Testis (tissue), 3 donors: ENCODE results near the gene GAPDH. TPM values are rescaled to one million over a fixed set of nuclear protein-coding genes. Genes with fewer than 3 reads are reported as not detected.

Experiments
- DNase-seq: peaks from one replicate; pipeline ENCODE4 v3.0.0-alpha.2; 2019
- H3K27ac ChIP-seq, 2 donors: fragments of 200-600 bp; sonication (generic); one replicate each; pipeline ENCODE4 v1.5.1; 2019
- H3K27me3 ChIP-seq: fragments of 200-600 bp; sonication (generic); one replicate; pipeline ENCODE4 v1.5.1; 2019
- H3K36me3 ChIP-seq: fragments of 200-600 bp; sonication (generic); one replicate; pipeline ENCODE4 v1.5.1; 2017; ENCODE audit warnings: low read depth; ENCODE audit errors: missing control alignments
- H3K4me1 ChIP-seq: fragments of 200-600 bp; sonication (generic); one replicate; pipeline ENCODE4 v1.5.1; 2019
- H3K4me3 ChIP-seq, 2 donors: fragments of 200-600 bp; sonication (generic); one replicate each; pipeline ENCODE4 v1.5.1; 2017 to 2019
- H3K9me3 ChIP-seq: fragments of 200-600 bp; sonication (generic); one replicate; pipeline ENCODE4 v1.5.1; 2017
- POLR2A ChIP-seq: fragments of 450-650 bp; IDR thresholded peaks from one replicate; pipeline ENCODE4 v1.6.1; 2017; ENCODE audit warnings: antibody characterized with exemption, mild to moderate bottlenecking, moderate library complexity
- WGBS, 2 donors: methylation state at CpG; one replicate each; pipeline ENCODE4 v1.1.5; 2018; 5-methylcytosine and 5-hydroxymethylcytosine counted together
- intact Hi-C: fragments of 100-400 bp; cut with DNase I; formaldehyde crosslinking; loops from one replicate; pipeline ENCODE4 v1.15.1; 2023; ENCODE audit warnings: low total_unique reads
- polyA plus RNA-seq: library from polyadenylated mRNA; stranded (reverse); fragments of 350-450 nt; fragmentation: Illumina TruSeq; extraction: RNeasy Lipid Tissue Mini Kit (QIAGEN cat#74804); gene quantifications from one replicate; pipeline ENCODE4 v1.2.3, GENCODE V29; 2014; ENCODE audit warnings: low read depth, low replicate concordance; ENCODE audit not compliant: insufficient read depth
- total RNA-seq, 2 donors: library from RNA; depleted of rRNA; stranded (reverse); fragments of >200 nt; gene quantifications; one replicate each; pipeline ENCODE4 v1.2.3, GENCODE V29; 2016
- TF ChIP-seq, protein P1 (sequence below), 3 experiments: fragments of 450-650 bp in 2 of 3; fragments of 200-600 bp in 1 of 3; sonication (generic) in 1 of 3; IDR thresholded peaks; one replicate each; pipeline ENCODE4 v1.5.1; 2016 to 2019; ENCODE audit warnings: antibody characterized with exemption in 3 of 3, mild to moderate bottlenecking in 2 of 3, moderate library complexity in 1 of 3

GAPDH gene
- total and polyA plus RNA-seq, 3 donors from 2014 or later: 1,591 to 1,928 (median 1,857) TPM

DNA sequence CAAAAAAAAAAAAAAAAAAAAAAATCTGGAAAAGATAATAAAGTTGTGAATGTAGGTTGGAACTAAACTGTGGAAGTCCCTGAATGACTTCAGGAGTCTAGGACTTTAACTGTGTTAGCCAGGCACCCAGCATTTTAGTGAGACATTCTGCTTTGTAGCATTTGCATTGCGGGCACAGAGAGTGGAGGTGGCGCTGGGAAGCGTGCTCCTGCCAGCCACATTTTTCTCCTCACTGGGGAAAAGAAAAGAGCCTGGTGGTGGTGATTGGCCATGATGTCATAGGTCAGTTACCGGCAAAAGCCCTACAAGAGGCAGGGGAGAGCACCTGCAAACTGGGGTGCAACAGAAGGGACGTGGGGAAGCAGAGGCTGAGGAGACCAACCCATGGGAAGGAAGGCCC is 9.7 kb upstream of the GAPDH start:
- no peak overlapping the region for H3K27ac ChIP-seq
- H3K27me3 ChIP-seq: no peaks in the 10 kb centered on the region
- DNase-seq: no peak
- 93 to 97% methylated on average over 5 of the region's 5 CpGs for WGBS, 2 donors
- no peak for TF ChIP-seq POLR2A
- TF ChIP-seq, protein P1, sequence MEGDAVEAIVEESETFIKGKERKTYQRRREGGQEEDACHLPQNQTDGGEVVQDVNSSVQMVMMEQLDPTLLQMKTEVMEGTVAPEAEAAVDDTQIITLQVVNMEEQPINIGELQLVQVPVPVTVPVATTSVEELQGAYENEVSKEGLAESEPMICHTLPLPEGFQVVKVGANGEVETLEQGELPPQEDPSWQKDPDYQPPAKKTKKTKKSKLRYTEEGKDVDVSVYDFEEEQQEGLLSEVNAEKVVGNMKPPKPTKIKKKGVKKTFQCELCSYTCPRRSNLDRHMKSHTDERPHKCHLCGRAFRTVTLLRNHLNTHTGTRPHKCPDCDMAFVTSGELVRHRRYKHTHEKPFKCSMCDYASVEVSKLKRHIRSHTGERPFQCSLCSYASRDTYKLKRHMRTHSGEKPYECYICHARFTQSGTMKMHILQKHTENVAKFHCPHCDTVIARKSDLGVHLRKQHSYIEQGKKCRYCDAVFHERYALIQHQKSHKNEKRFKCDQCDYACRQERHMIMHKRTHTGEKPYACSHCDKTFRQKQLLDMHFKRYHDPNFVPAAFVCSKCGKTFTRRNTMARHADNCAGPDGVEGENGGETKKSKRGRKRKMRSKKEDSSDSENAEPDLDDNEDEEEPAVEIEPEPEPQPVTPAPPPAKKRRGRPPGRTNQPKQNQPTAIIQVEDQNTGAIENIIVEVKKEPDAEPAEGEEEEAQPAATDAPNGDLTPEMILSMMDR (IDR thresholded peaks at IDR 0.05): no peak
- intact Hi-C loops: no loop called here
- H3K36me3 ChIP-seq: peaks cover 5% of the 10 kb centered on the region
- H3K9me3 ChIP-seq: no peaks in the 10 kb centered on the region
- no peaks in the 10 kb centered on the region for H3K4me1 ChIP-seq
- no peak overlapping the region for H3K4me3 ChIP-seq

DNA sequence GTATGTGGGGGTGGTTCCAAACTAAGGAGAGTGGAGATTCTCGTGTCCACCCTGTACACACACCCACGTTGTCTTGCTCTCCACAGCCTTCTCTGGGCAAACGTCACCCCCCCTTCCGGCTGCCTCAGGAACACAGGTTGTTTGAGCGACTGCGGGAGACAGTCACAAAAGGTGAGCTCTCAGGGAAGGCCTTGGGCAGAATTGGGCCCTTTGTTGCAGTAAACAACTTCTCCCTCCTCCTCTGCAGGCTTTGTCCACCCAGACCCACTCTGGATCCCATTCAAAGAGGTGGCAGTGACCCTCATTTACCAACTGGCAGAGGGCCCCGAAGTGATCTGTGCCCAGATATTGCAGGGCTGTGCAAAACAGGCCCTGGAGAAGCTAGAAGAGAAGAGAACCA is 8.1 kb upstream of the GAPDH start:
- WGBS, 2 donors: 93 to 95% methylated on average over 6 to 7 of the region's 7 CpGs
- intact Hi-C loops: no loop called here
- Histone ChIP-seq H3K4me3 (no peak overlapping the region), H3K4me1 (no peaks in the 10 kb centered on the region), H3K9me3 (no peaks in the 10 kb centered on the region), H3K27me3 (no peaks in the 10 kb centered on the region), H3K27ac (no peak overlapping the region), H3K36me3 (peaks cover 5% of the 10 kb centered on the region)
- no peak for DNase-seq
- TF ChIP-seq, protein P1 (IDR thresholded peaks at IDR 0.05): no peak
- no peak for TF ChIP-seq POLR2A

DNA sequence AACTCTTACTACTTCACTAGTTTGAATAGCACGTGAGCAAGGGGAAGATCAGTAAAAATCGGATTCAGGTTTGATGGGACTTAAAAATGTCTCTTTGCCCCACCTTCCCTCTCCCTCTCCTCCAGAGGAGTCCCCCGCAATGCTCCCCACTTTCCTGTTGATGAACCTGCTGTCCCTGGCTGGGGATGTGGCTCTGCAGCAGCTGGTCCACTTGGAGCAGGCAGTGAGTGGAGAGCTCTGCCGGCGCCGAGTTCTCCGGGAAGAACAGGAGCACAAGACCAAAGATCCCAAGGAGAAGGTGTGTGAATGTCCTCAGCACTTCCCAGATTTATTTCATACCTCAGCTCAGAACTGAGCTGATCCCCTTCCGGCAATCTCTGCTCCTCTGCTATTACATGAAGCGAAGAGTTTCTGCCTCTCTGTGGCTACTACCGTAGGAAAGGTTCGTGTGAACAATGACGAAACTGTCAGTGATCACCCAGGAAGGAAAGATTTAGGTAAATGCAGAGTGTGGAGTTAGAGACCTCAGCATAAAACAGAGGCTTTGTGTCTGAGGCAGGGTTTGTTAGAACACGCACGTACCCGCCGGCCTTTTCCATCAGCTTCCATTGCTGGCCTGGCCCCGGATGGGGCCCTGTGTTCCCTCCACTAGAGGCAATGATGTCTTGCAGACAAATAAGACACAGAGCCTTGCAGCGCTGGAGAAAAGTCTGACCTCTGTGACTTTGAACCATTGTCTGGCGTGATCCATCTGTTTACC is 7.4 kb upstream of the GAPDH start:
- Histone ChIP-seq H3K4me3 (no peak overlapping the region), H3K36me3 (peaks cover 5% of the 10 kb centered on the region), H3K27ac (no peak overlapping the region), H3K9me3 (no peaks in the 10 kb centered on the region), H3K27me3 (no peaks in the 10 kb centered on the region), H3K4me1 (peaks cover 3% of the 10 kb centered on the region)
- intact Hi-C loops: no loop called here
- WGBS, 2 donors: 86 to 91% methylated on average over 18 to 19 of the region's 19 CpGs
- DNase-seq: no peak
- TF ChIP-seq, protein P1 (IDR thresholded peaks at IDR 0.05): no peak
- TF ChIP-seq POLR2A: no peak

DNA sequence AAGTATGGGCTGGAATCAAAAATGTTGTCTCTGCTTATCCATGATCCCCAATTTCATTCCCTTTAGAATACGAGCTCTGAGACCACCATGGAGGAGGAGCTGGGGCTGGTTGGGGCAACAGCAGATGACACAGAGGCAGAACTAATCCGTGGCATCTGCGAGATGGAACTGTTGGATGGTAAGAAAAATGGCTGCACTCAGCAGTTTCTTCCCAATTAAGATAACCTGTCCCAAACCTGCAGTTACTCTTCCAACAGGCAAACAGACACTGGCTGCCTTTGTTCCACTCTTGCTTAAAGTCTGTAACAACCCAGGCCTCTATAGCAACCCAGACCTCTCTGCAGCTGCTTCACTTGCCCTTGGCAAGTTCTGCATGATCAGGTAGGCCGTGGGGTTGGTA is 6.6 kb upstream of the GAPDH start:
- 85 to 92% methylated on average over 4 of the region's 4 CpGs for WGBS, 2 donors
- Histone ChIP-seq H3K36me3 (peaks cover 5% of the 10 kb centered on the region), H3K27me3 (no peaks in the 10 kb centered on the region), H3K9me3 (no peaks in the 10 kb centered on the region), H3K4me3 (no peak overlapping the region), H3K4me1 (peaks cover 10% of the 10 kb centered on the region), H3K27ac (no peak overlapping the region)
- DNase-seq: no peak
- TF ChIP-seq, protein P1 (IDR thresholded peaks at IDR 0.05): no peak
- TF ChIP-seq POLR2A: no peak
- intact Hi-C loops: no loop called here
